Measurements from ENCODE around the gene GSTK1.

The GSTK1 gene

GRCh38 chr7:143285806-143286521, 22.7 kb downstream of the GSTK1 start:
- Histone ChIP-seq H4K20me1 (ENCODE audit: insufficient read depth, low read length) (no peaks in the 10 kb centered on the region), H3K27ac (ENCODE audit: low read length) (no peak overlapping the region), H3K36me3 (replicated peaks; ENCODE audit: insufficient read depth, low read length) (no peaks in the 10 kb centered on the region; the same call in 1 of the 2 replicates), H3K4me1 (ENCODE audit: low read length) (peaks cover 16% of the 10 kb centered on the region), H3K9ac (ENCODE audit: low read length) (no peak overlapping the region), H3K9me3 (replicated peaks; ENCODE audit: insufficient read depth, low read length) (no peaks in the 10 kb centered on the region), H3F3A (ENCODE audit: insufficient read depth, low read length) (no peaks in the 10 kb centered on the region), H2AFZ (ENCODE audit: low read length) (no peak overlapping the region), H3K79me2 (ENCODE audit: low read length) (peaks cover 28% of the 10 kb centered on the region), H3K4me2 (ENCODE audit: low read depth, low read length) (no peak overlapping the region), H3K27me3 (replicated peaks; ENCODE audit: insufficient read depth, low read length) (no peaks in the 10 kb centered on the region), H3K4me3 (ENCODE audit: low read length) (no peak overlapping the region), H3K9me2 (replicated peaks; ENCODE audit: insufficient read depth, low read length) (no peaks in the 10 kb centered on the region)
- DNase-seq = no peak
- no peak for TF ChIP-seq EZH2 (optimal IDR thresholded peaks at IDR 0.05; ENCODE audit: low read depth, low read length)
- TF ChIP-seq CTCF (IDR thresholded peaks at IDR 0.05; ENCODE audit: low read length) = no peak
- TF ChIP-seq EZH2phosphoT487 (IDR thresholded peaks at IDR 0.05; ENCODE audit: low read length) = no peak

GRCh38 chr7:143286522-143286890, 23.3 kb downstream of the GSTK1 start:
- Histone ChIP-seq H3K9me3 (replicated peaks; ENCODE audit: insufficient read depth, low read length) (no peaks in the 10 kb centered on the region), H3K9me2 (replicated peaks; ENCODE audit: insufficient read depth, low read length) (no peaks in the 10 kb centered on the region), H3K36me3 (replicated peaks; ENCODE audit: insufficient read depth, low read length) (peaks cover 5% of the 10 kb centered on the region; the same call in 1 of the 2 replicates), H2AFZ (ENCODE audit: low read length) (no peak overlapping the region), H3K9ac (ENCODE audit: low read length) (no peak overlapping the region), H3K27me3 (replicated peaks; ENCODE audit: insufficient read depth, low read length) (no peaks in the 10 kb centered on the region), H3K4me1 (ENCODE audit: low read length) (peaks cover 16% of the 10 kb centered on the region), H3K79me2 (ENCODE audit: low read length) (peaks cover 33% of the 10 kb centered on the region), H3F3A (ENCODE audit: insufficient read depth, low read length) (no peaks in the 10 kb centered on the region), H3K4me2 (ENCODE audit: low read depth, low read length) (no peak overlapping the region), H3K27ac (ENCODE audit: low read length) (no peak overlapping the region), H4K20me1 (ENCODE audit: insufficient read depth, low read length) (no peaks in the 10 kb centered on the region), H3K4me3 (ENCODE audit: low read length) (no peak overlapping the region)
- DNase-seq = no peak
- TF ChIP-seq CTCF (IDR thresholded peaks at IDR 0.05; ENCODE audit: low read length) = no peak

- DNase-seq = no peak
- no peaks in the 10 kb centered on the region for H3K9me2 ChIP-seq (replicated peaks; ENCODE audit: insufficient read depth, low read length)
- H3F3A ChIP-seq (ENCODE audit: insufficient read depth, low read length) = no peaks in the 10 kb centered on the region
- H3K4me3 ChIP-seq (ENCODE audit: low read length) = peak overlapping the region; percentile 30; the same call in 1 of the 2 replicates
- peak overlapping the region; percentile 63 for H3K4me2 ChIP-seq (ENCODE audit: low read depth, low read length)
- TF ChIP-seq EZH2 (optimal IDR thresholded peaks at IDR 0.05; ENCODE audit: low read depth, low read length) = no peak
- no peak for TF ChIP-seq EZH2phosphoT487 (IDR thresholded peaks at IDR 0.05; ENCODE audit: low read length)
- H3K4me1 ChIP-seq (ENCODE audit: low read length) = peaks cover 16% of the 10 kb centered on the region
- no peak overlapping the region for H3K9ac ChIP-seq (ENCODE audit: low read length)
- peaks cover 40% of the 10 kb centered on the region for H3K79me2 ChIP-seq (ENCODE audit: low read length)
- no peak overlapping the region for H3K27ac ChIP-seq (ENCODE audit: low read length)
- H4K20me1 ChIP-seq (ENCODE audit: insufficient read depth, low read length) = no peaks in the 10 kb centered on the region
- H3K27me3 ChIP-seq (replicated peaks; ENCODE audit: insufficient read depth, low read length) = no peaks in the 10 kb centered on the region
- peak overlapping the region; percentile 90 for H2AFZ ChIP-seq (ENCODE audit: low read length)
- H3K9me3 ChIP-seq (replicated peaks; ENCODE audit: insufficient read depth, low read length) = no peaks in the 10 kb centered on the region
- peaks cover 11% of the 10 kb centered on the region for H3K36me3 ChIP-seq (replicated peaks; ENCODE audit: insufficient read depth, low read length)
Measured at GRCh38 chr7:143287339-143287934, 24.2 kb downstream of the GSTK1 start.

All from MM.1S (cell line).